Ishikawa (cell line): ENCODE data around the gene PLXDC2.

Source experiments
- CEBPB ChIP-seq: IDR thresholded peaks from 2 replicates; pipeline ENCODE4 v1.6.1; 2012
- CREB1 ChIP-seq: IDR thresholded peaks from 2 replicates; pipeline ENCODE4 v1.6.1; 2012; ENCODE audit warnings: low read depth
- EGR1 ChIP-seq: IDR thresholded peaks from 2 replicates; pipeline ENCODE4 v1.6.1; 2012
- EP300 ChIP-seq: IDR thresholded peaks from 2 replicates; pipeline ENCODE4 v1.6.1; 2012; ENCODE audit warnings: borderline replicate concordance
- NFIC ChIP-seq: IDR thresholded peaks from 2 replicates; pipeline ENCODE4 v1.6.1; 2012
- RAD21 ChIP-seq: IDR thresholded peaks from 2 replicates; pipeline ENCODE4 v1.6.1; 2012; ENCODE audit warnings: low read depth
- REST ChIP-seq: IDR thresholded peaks from 2 replicates; pipeline ENCODE4 v1.6.1; 2012; ENCODE audit warnings: low read depth, mild to moderate bottlenecking
- TAF1 ChIP-seq: IDR thresholded peaks from 2 replicates; pipeline ENCODE4 v1.6.1; 2012; ENCODE audit warnings: low read depth, mild to moderate bottlenecking
- TEAD4 ChIP-seq: IDR thresholded peaks from 2 replicates; pipeline ENCODE4 v1.6.1; 2012
- YY1 ChIP-seq: IDR thresholded peaks from 2 replicates; pipeline ENCODE4 v1.6.1; 2012; ENCODE audit warnings: low read depth
- ZBTB7A ChIP-seq: IDR thresholded peaks from 2 replicates; pipeline ENCODE4 v1.6.1; 2012; ENCODE audit warnings: low read depth
- TF ChIP-seq, protein P1 (sequence below): IDR thresholded peaks from 2 replicates; pipeline ENCODE4 v1.6.1; 2012
- TF ChIP-seq, protein P2 (sequence below): IDR thresholded peaks from 2 replicates; pipeline ENCODE4 v1.6.1; 2012

GRCh38 chr10:19840776-19841175, 24.5 kb downstream of the PLXDC2 start:
- TF ChIP-seq EP300 (no peak), EGR1 (no peak), CEBPB (no peak), YY1 (no peak), NFIC (no peak), ZBTB7A (no peak), REST (no peak), CREB1 (no peak), TAF1 (no peak), TEAD4 (no peak), RAD21 (no peak)
- TF ChIP-seq, protein P1, sequence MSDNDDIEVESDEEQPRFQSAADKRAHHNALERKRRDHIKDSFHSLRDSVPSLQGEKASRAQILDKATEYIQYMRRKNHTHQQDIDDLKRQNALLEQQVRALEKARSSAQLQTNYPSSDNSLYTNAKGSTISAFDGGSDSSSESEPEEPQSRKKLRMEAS = no peak
- TF ChIP-seq, protein P2, sequence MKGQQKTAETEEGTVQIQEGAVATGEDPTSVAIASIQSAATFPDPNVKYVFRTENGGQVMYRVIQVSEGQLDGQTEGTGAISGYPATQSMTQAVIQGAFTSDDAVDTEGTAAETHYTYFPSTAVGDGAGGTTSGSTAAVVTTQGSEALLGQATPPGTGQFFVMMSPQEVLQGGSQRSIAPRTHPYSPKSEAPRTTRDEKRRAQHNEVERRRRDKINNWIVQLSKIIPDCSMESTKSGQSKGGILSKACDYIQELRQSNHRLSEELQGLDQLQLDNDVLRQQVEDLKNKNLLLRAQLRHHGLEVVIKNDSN = no peak
